Measurements from ENCODE around the gene SCCPDH.

SCCPDH gene

GRCh38 chr1:246773213-246773641, 49.0 kb downstream of the SCCPDH start:
- in situ Hi-C loops (cut with HindIII; ENCODE audit: low pct_ligation_motif_present, low sequenced_read_pairs): no loop called here
- Histone ChIP-seq H3K36me3 (replicated peaks) (peaks cover 22% of the 10 kb centered on the region), H3K27me3 (replicated peaks) (no peaks in the 10 kb centered on the region), H3K4me3 (ENCODE audit: low read depth, low read length) (no peak overlapping the region), H3K27ac (no peak overlapping the region)
- no peak for DNase-seq
- TF ChIP-seq CTCF (IDR thresholded peaks at IDR 0.05; ENCODE audit: low read depth, low read length, missing control alignments): no peak

- TF ChIP-seq CTCF (IDR thresholded peaks at IDR 0.05; ENCODE audit: low read depth, low read length, missing control alignments): no peak
- DNase-seq: no peak
- in situ Hi-C loops (cut with HindIII; ENCODE audit: low pct_ligation_motif_present, low sequenced_read_pairs): no loop called here
- Histone ChIP-seq H3K36me3 (replicated peaks) (peaks cover 23% of the 10 kb centered on the region), H3K27me3 (replicated peaks) (no peaks in the 10 kb centered on the region), H3K4me3 (ENCODE audit: low read depth, low read length) (no peak overlapping the region), H3K27ac (no peak overlapping the region)
Measured at GRCh38 chr1:246775531-246776385, 51.5 kb downstream of the SCCPDH start.

DNA sequence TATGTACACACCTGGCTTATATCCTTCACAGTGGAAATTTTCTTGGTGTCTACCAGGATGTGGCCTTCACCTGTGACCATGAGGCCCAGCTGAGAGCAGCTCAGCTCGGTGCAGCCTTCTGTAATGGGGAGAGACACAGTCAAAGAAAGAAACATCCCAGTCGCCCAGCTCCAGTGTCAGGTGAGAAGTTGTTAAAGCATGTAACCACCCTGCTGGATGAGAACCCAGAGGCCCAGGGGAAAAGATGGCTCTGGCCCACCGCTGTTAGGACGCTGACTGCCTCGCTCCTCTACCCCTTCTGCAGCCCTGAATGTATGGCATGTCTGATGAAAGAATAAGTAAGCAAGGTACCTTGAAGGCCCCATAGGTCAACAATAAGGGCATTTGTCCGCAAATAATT, 52.7 kb downstream of the SCCPDH start:
- no peaks in the 10 kb centered on the region for H3K27me3 ChIP-seq (replicated peaks)
- DNase-seq: no peak
- no peak overlapping the region for H3K27ac ChIP-seq
- no peak overlapping the region for H3K4me3 ChIP-seq (ENCODE audit: low read depth, low read length)
- peaks cover 21% of the 10 kb centered on the region for H3K36me3 ChIP-seq (replicated peaks)
- TF ChIP-seq CTCF (IDR thresholded peaks at IDR 0.05; ENCODE audit: low read depth, low read length, missing control alignments): no peak
- in situ Hi-C loops (cut with HindIII; ENCODE audit: low pct_ligation_motif_present, low sequenced_read_pairs): no loop called here

- TF ChIP-seq CTCF (IDR thresholded peaks at IDR 0.05; ENCODE audit: low read depth, low read length, missing control alignments): no peak
- Histone ChIP-seq H3K4me3 (ENCODE audit: low read depth, low read length) (no peak overlapping the region), H3K27ac (no peak overlapping the region), H3K36me3 (replicated peaks) (peaks cover 21% of the 10 kb centered on the region), H3K27me3 (replicated peaks) (no peaks in the 10 kb centered on the region)
- in situ Hi-C loops (cut with HindIII; ENCODE audit: low pct_ligation_motif_present, low sequenced_read_pairs): no loop called here
- DNase-seq: no peak
Measured at GRCh38 chr1:246778663-246779062, 54.5 kb downstream of the SCCPDH start.

DNA sequence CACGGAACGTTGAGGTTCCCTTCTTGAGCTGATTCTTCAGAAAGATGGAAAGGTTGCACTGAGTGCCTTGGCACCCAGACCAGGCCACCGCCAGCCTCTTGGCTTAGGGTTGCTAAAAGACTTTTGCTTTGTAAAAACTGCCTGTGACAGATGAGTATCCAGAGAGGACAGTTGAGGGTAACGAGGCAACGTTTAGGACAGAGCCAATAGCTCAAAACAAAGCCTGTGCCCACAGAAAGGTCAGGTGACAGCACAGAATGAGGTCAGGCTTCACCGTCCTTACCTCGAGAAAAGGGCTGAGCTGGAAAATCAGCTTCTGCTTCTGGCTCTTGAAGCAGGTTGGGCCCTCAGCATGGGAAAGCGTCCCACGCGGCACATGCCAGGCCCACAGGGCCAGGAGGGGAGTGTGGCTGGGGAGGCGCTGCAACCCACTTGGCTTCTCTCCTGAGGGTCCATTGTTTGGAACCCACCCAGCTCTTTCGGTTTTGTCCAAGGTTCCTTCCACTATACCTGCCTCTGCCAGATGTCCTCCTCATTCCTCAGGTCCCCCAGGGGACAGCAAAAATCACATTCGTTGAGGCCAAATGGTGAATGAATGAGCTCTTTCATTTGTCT, 55.5 kb downstream of the SCCPDH start:
- Histone ChIP-seq H3K27ac (no peak overlapping the region), H3K27me3 (replicated peaks) (no peaks in the 10 kb centered on the region), H3K36me3 (replicated peaks) (peaks cover 21% of the 10 kb centered on the region), H3K4me3 (ENCODE audit: low read depth, low read length) (no peak overlapping the region)
- no peak for DNase-seq
- TF ChIP-seq CTCF (IDR thresholded peaks at IDR 0.05; ENCODE audit: low read depth, low read length, missing control alignments): no peak
- in situ Hi-C loops (cut with HindIII; ENCODE audit: low pct_ligation_motif_present, low sequenced_read_pairs): no loop called here

Measured in brain microvascular endothelial cell (primary cell).